HK-2 (cell line): Measurements from ENCODE around the gene DTWD2.
"Not testable (repeated sequence)": the region's sequence is repeated elsewhere in the genome, so short reads cannot be mapped to it uniquely, and the experiment has no call there.

ENCODE experiments used
- DNase-seq: peaks from one replicate; pipeline ENCODE4 v3.0.0-alpha.2; 2018; ENCODE audit not compliant: unreplicated experiment

DTWD2 gene

DNA sequence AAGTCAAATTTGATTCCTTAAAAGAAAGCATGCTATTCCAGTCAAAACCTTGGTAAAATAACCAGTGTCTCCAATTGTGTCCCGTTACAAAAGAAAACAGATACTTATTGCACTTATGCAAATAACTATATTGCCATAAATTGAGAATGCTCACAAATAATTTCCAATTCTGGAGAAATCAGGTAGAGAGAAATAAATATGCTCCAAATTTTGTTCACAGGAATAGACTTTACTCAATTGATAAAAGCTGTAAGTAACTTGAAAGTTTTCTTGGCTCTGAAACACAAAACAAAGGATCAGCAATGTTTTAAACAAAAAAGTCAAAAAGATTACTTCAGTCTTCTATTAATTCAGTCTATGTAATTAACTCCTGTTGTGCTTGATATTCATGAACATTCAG lies 7.8 kb upstream of the DTWD2 start:
- DNase-seq = no peak

DNA sequence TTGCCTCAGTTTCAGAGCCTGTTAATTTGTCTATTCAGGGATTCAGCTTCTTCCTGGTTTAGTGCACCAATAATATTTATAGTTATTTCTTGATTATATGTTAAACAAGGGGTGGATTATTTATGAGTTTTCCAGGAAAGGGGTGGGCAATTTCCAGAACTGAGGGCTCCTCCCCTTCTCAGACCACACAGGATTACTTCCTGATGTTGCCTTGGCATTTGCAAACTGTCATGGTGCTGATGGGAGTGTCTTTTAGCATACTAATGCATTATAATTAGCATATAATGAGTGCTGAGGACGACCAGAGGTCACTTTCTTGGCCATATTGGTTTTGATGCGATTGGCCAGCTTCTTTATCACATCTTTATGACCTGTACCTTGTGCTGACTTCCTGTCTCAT lies 6.2 kb upstream of the DTWD2 start:
- no peak for DNase-seq

DNA sequence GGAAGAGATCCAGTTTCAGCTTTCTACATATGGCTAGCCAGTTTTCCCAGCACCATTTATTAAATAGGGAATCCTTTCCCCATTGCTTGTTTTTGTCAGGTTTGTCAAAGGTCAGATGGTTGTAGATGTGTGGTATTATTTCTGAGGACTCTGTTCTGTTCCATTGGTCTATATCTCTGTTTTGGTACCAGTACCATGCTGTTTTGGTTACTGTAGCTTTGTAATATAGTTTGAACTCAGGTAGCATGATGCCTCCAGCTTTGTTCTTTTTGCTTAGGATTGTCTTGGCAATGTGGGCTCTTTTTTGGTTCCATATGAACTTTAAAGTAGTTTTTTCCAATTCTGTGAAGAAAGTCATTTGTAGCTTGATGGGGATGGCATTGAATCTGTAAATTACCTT lies 4.8 kb upstream of the DTWD2 start:
- DNase-seq = not testable (repeated sequence)

DNA sequence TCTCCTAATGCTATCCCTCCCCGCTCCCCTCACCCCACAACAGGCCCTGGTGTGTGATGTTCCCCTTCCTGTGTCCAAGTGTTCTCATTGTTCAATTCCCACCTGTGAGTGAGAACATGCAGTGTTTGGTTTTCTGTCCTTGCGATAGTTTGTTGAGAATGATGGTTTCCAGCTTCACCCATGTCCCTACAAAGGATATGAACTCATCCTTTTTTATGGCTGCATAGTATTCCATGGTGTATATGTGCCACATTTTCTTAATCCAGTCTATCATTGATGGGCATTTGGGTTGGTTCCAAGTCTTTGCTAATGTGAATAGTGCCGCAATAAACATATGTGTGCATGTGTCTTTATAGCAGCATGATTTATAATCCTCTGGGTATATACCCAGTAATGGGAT lies 3.7 kb upstream of the DTWD2 start:
- DNase-seq = not testable (repeated sequence)

DNA sequence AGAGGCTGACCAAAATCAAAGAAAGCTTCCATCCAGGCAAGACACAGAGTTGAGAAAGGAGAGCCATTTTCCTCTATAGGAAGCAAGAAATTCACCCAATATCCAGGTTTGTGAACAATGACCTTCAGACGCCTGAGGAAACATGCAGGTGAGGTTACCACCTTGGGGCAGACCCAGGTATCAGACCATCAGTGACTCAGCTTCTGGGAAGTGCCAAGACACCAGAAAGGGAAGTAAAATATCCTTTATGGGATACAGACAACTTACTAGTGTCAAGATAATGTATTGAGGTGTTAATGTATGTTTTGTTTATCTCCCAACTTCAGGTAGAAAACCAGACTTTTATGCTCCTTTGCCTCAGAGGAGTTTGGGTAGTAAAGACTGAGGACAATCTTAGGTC lies 2.2 kb upstream of the DTWD2 start:
- DNase-seq = no peak

DNA sequence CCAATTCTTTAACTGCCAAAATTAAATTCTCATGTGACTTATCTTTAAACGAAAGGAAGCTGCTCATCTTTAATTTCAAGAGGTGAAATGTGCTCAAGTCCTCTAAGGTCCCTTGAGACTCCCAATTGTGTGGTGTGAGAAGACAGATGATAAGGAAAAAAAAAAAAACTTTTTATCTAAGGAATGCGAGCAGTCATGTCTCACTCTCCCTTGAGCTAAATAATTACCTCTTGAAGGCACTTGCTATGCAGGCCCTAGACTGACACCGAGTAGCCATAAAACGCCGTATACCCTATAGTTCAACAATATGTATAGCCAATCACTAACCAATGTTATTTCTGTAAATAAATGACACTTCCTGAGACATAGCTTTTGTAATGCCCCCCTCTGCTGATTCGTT lies 1.5 kb upstream of the DTWD2 start:
- no peak for DNase-seq

DNA sequence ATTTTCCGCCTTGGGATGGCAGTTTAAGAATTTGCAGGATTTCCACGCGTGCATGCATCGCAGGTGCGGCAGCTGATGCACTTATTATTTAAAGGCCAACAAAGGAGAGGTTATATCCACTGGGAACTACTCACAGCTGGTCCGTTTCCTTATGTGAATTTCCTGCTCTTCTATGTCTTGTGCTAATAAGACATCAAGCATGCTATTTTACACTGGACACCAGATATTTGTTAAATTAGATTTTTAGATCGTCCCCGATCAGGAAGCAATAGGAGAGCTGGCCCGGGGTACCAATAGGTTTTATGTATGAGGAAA lies 476 bp upstream of the DTWD2 start:
- no peak for DNase-seq

DNA sequence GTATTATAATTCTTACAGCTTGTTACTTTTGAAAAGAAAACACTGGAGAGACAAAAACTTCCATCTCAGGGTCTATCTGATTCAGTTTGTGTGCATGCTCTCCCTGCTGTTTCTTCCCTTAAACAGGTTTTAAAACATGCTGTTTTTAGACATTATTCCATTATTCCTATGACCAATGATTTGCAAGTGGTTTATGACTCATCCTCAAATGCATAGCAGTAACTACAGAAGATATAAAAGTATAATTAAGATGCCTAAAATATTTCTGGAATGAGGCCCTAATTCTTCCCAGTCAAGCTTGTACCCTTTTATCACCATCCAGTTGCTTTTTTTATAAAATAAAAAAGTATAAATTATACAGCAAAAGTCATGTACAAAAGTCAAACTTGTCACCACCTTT lies 3.7 kb downstream of the DTWD2 start:
- no peak for DNase-seq

DNA sequence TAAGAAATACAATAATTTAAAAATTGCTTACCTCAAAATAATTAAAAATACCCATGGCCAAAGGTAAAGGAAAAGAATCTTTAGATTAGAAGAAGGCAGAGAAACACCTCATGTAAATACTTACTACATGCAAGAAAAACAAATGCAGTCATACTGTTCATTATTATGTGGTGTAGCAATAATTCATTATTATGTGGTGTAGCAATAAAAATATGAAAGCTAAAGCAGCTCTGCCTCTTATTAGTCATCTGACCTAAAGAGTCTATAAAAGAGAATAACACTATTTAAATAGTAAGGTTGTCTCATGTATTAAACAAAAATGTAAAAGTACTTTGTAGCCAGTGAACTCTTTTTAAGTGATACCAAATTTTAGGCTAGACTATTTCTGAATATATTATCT lies 6.6 kb downstream of the DTWD2 start:
- DNase-seq = no peak

DNA sequence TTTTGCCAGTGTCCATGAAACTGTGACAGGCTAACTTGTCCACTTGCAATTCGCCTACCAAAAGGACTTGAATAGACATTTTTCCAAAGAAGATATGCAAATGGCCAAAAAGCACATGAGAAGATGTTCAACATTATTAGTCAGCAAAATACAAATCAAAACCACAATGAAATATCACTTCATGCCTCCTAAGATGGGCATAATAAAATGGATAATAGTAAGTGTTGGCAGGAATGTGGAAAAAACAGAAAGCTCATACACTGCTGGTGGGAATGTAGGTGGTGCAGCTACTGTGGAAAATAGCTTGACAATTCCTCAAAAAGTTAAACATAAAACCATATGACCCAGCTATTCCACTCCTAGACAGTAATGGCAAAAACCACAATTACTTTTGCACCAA lies 7.9 kb downstream of the DTWD2 start:
- DNase-seq = no peak

DNA sequence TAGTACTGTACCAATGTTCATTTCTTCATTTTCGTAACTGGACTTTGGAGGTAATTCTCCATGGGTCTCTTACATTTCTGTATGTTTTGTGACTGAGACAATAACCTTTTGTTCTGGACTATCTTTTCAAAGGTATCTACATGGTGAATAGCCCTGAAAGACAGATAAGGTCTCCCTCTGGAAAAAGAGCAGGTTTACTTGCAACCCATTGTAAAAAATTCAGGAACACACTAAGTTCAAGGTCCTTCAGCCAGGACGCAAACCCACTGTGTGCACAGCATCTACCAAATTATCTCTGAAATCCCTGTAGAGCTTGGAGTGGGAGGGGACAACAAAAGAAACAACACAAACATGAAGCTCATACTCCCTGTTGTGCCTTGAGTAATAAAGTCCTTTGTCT lies 8.3 kb downstream of the DTWD2 start:
- DNase-seq = no peak

DNA sequence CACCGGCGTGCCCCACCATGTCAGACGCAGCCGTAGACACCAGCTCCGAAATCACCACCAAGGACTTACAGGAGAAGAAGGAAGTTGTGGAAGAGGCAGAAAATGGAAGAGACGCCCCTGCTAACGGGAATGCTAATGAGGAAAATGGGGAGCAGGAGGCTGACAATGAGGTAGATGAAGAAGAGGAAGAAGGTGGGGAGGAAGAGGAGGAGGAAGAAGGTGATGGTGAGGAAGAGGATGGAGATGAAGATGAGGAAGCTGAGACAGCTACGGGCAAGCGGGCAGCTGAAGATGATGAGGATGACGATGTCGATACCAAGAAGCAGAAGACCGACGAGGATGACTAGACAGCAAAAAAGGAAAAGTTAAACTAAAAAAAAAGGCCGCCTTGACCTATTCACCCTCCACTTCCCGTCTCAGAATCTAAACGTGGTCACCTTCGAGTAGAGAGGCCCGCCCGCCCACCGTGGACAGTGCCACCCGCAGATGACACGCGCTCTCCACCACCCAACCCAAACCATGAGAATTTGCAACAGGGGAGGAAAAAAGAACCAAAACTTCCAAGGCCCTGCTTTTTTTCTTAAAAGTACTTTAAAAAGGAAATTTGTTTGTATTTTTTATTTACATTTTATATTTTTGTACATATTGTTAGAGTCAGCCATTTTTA lies 14.4 kb downstream of the DTWD2 start:
- not testable (repeated sequence) for DNase-seq

DNA sequence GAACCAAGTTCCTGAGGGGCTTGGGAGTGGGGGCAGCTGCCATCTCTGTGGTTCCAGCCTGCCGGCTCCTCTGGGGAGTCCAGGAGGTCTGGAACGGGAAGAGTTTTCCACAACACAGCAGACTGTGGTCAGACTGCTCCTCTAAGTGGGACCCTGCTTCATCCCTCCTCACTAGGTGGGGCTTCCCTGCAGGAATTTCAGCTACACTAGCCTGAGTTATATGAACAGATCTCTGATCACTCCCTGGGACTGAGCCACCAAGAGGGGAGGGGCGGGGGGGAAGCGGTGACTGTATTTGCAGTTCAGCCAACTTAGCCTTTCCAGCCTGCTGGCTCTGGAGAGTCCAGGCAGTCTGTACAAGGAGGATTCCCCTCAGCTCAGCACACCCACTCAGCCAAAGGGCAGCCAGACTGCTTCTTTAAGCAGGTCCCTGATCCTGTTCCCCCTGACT lies 19.4 kb downstream of the DTWD2 start:
- no peak for DNase-seq

DNA sequence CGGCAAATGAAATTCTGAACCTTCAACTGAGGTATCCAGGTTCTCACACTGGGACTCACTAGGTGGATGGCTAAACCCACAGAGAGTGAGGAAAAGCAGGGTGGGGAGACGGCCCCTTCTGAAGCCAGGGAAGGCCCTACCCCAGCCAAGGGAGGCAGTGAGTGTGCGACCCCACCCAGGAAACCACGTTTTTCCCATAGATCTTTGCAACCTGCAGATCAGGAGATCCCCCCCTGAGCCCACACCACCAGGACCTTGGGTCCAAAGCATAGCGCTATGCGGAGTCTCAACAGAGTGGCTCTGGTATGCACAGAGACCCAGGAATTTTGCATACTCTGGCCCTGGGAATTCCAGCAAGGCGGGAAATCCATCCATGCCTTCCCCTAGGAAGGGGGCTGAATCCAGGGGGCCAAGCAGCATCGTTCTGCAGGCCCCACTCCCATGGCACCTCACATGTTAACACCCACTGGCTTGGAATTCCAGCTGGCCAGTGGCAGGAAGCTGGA lies 19.9 kb downstream of the DTWD2 start:
- no peak for DNase-seq

DNA sequence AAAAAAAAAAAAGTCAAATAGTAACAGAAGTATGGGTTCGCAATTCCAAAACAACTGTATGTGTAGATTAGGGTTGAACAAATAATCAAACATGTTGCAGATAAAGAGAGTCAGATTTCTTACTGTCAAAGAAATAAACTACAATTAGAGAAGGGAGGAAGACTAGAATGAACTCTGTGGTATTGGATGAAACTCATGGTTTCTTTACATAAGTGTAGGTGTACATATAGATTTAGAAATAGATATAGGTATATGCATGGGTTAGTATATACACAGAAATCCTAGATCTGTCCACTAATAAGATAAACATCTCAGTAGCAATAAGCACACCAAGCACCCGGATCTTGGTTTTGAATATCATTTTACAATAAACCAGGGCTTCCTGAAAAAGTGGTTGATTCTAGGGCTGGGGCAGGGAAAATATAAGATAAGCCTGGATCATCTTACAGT lies 21.3 kb downstream of the DTWD2 start:
- no peak for DNase-seq

DNA sequence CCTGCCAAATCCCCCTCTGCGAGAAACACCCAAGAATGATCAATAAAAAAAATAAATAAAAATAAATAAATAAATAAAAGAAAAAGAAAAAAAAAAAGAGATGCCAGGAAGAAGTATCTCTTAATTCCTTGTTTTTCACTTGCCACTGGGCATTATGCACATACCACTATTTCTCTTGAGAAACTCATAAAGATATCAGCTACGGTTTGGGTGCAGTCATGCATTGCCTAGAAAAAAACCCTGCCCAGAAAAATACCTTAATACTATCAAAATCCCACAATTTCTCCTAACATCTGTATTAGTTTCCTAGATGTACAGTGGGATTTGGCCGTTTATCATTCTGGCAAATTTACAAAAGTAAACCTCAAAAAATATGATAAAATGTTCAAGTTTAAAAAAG lies 22.5 kb downstream of the DTWD2 start:
- DNase-seq = no peak

DNA sequence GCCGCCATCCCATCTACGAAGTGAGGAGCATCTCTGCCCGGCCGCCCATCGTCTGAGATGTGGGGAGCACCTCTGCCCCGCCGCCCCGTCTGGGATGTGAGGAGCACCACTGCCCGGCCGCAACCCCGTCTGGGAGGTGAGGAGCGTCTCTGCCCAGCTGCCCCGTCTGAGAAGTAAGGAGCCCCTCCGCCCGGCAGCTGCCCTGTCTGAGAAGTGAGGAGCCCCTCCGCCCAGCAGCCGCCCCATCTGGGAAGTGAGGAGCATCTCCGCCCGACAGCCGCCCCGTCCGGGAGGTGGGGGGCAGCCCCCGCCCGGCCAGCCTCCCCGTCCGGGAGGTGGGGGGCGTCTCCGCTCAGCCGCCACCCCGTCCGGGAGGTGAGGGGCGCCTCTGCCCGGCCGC lies 23.4 kb downstream of the DTWD2 start:
- DNase-seq = not testable (repeated sequence)

DNA sequence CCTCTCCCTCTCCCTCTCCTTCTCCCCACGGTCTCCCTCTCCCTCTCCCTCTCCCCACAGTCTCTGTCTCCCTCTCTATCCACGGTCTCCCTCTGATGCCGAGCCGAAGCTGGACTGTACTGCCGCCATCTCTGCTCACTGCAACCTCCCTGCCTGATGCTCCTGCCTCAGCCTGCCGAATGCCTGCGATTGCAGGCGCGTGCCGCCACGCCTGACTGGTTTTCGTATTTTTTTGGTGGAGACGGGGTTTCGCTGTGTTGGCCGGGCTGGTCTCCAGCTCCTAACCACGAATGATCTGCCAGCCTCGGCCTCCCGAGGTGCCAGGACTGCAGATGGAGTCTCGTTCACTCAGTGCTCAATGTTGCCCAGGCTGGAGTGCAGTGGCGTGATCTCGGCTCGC lies 24.0 kb downstream of the DTWD2 start:
- DNase-seq = not testable (repeated sequence)

DNA sequence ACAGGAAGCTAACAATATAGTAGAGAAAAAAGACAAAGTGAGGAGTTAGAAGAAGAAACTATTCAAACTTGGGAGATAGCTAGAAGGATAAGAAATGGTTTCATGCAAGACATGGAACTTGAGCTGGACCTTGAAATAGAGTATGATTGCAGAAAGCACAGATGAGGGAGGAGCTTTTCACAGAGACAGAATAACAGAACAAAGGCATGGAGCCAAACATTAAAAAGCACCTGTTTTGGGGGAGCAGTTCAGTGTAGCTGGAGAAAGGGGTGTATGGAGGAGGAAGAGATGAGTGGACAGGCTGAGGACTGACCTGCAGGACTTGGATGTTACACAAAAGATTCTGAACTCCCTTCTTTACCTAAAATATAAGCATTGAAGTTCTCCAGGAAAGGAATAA lies 25.2 kb downstream of the DTWD2 start:
- DNase-seq = no peak

DNA sequence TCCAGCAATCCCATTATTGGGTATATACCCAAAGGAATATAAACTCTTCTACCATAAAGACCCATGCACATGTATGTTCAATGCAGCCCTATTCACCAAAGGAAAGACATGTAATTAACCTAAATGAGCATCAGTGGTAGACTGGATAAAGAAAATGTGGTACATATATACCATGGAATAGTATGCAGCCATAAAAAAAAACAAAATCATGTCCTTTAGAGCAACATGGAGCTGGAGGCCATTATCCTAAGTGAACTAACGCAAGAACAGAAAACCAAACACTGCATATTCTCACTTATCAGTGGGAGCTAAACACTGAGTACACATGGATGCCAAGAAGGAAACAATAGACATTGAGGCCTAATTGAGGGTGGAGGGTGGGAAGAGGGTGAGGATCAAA lies 27.8 kb downstream of the DTWD2 start:
- no peak for DNase-seq

DNA sequence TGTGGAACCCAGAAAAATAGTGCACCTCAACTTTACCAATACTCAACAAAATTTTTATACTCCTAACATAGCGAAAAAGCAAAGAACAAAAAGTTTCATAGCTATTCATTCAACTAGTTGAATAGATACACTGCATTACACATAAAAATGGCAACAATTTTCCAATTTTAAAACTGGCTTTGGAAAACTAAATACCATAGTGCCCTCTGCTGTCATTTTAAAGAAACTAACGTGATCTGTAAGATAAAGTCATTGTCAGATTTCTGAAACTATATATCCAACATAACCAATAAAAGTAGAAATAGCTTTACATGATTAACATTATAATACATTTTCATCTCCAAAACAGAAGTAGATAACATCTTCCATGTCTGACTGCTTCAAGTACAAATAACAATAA lies 31.6 kb downstream of the DTWD2 start:
- DNase-seq = no peak

DNA sequence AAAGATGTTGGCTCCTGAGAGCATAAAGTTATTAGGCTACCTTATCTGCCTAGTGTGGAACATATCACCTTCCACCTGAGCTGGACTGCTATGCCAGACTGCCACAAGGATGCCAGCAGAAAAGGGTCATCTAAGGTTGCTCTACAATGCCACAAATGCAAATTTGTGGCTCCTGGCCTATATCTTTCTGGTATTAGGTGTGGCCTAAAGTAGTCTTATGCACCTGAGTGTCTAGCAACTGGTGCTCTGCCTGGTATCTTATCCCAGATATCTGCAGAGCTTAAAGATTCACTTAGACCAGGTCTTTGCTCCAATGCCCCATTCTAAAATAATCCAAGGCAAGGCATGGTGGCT lies 34.7 kb downstream of the DTWD2 start:
- no peak for DNase-seq

DNA sequence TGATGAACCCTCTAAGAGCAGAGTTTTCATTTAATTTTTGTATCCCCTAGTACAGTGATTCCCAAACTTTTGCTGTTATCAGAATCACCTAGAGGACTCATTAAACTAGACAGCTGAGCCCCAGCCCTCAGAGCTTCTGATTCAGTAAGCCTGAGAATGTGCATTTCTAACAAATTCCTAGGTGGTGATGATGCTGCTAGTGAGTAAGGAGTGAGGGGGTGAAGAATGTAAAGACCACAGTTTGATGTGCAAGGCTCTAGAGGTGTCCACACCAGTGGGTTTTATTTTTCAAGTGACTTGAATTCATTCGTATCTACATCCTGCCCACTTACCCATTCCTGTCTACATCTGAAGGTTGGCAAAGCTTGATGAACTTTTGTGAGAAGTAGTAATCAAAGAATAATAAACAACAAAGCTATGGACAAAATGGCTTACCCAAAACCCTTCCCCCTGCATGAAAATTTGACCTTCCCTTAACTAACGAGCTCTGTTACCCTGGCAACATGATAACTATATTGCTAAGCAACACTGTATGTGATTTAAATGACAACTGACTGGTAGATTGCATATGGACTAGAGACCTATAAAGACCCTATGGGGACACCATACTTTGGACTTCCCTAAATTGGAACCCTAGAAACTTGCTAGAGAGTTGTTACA lies 35.2 kb downstream of the DTWD2 start:
- no peak for DNase-seq

DNA sequence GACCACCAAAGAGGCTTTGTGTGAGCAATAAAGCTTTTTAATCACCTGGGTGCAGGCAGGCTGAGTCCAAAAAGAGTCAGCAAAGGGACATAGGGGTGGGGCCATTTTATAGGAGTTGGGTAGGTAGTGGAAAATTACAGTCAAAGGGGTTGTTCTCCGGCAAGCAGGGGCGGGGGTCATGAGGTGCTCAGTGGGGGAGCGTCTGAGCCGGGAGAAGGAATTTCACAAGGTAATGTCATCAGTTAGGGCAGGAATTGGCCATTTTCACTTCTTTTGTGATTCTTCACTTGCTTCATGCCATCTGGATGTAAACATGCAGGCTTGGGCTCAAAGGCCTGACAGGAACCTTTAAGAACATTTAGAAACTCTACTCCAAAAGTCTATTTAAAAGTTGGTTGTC lies 36.0 kb downstream of the DTWD2 start:
- not testable (repeated sequence) for DNase-seq
